Melanocyte of skin (primary cell): ENCODE measurements around the gene TRIML2. TPM values are rescaled to one million over a fixed set of nuclear protein-coding genes. Genes with fewer than 3 reads are reported as not detected.

Experiments used
- small RNA-seq, 2 donors: library from RNA; depleted of rRNA; stranded (forward); fragments of <200 nt; gene quantifications; one replicate each; pipeline ENCODE3, GENCODE V24; 2012
- total RNA-seq, 2 donors: library from RNA; depleted of rRNA; stranded (reverse); fragments of >200 nt; gene quantifications; 2 replicates each; pipeline ENCODE4 v1.2.3, GENCODE V29; 2012

Gene TRIML2
- not detected for total RNA-seq

DNA sequence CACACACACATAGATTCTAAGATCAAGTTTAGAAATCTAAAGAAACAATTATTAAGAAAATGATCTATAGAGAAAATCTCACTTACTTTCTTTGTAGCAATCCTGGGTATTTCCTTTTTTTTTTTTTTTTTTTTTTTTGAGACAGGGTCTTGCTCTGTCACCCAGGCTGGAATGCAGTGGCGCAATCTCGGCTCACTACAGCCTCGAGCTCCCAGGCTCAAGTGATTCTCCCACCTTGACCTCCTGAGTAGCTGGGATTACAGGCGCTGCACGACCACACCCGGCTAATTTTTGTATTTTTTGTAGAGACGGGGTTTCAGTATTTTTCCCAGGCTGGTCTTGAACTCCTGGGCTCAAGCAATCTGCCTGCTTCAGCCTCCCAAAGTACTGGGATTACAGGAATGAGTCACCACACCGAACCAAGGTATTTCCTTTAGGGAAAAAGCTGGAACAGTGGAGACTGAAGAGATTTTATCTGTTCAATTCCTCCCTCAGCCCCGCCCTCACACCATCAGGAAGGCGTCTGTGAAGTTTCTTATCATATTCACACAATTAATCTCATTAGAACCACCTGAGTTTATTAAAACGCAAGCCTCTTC, at the start of gene TRIML2:
TSS of gene TRIML2 (minus strand) at position 447 of the 599 bp plus-strand sequence. CDS start 4,235 bp downstream, outside the sequence.

DNA sequence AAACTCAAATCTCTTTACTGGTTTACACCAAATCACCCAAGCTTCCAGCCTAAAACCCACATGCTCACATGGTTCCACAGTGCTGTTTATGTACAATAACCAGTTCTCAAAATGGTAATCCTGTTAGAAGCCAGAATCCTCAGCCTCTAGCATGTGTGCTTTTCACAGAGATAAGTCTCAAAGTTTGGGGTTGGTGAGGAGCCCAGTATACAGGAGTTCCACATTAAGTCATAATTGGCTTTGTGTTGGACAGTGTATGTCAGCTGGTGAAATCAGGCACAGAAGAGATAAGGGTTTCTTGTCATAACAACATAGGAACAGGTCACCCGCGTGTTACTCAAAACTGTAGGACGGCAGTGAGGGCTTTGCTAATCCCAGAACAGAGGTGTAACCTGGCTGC, 29.7 kb upstream of the TRIML2 start, which contains the start of gene TRIML1:
TSS of gene TRIML1 (plus strand) at position 301 of the 400 bp plus-strand sequence. CDS start 118 bp downstream, outside the sequence.

Small RNAs within 50 kb of the gene (small RNA-seq; reads per million reads assigned to genes)
- 0 reads per million in 2 donors for gene RNU6-173P

Other genes with a start within 250 kb of the TRIML2 start
- gene ZFP42, start 113.8 kb downstream of the TRIML2 start, total RNA-seq = under 1 TPM; 0.67 to 0.69 TPM
- not detected for gene TRIML1, start 29.8 kb upstream of the TRIML2 start, total RNA-seq